Measurements from ENCODE around the gene MRRF. TPM values are rescaled to one million over a fixed set of nuclear protein-coding genes. Genes with fewer than 3 reads are reported as not detected.

MRRF gene
- total and polyA plus RNA-seq, 2 donors (not counting 3 experiments of a cell fraction or from before 2014, with no cell fraction given), result 27.2 to 36.4 TPM

DNA sequence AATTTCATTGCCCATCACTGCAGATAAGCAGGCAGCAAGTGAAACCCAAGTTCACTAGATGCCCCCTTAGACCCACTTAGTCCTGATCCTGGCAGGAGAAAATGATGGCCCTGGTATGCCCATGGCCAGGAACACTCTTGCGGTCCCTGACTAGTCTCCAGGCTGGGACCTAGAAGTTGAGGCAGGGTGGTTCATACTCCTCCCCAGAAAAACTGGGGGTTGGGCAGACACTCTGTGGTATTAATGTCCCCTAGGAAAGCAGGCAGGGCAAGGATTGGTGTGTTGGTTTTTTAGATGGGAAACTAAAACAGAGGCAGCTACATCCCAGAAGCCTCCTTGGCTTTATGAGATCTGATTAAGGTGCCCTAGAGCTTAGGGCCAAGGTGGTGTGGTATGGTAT, 49.0 kb upstream of the MRRF start:
- H3K4me1 ChIP-seq (ENCODE audit: control insufficient read depth, extremely low read depth, insufficient read depth, low read length), result peaks cover 9% of the 10 kb centered on the region
- no peak overlapping the region for H3K9ac ChIP-seq (replicated peaks; ENCODE audit: extremely low read depth, insufficient read depth, low read length)
- dilution Hi-C loops (cut with MboI; ENCODE audit: extremely low pct_ligation_motif_present, low sequenced_read_pairs) (no loop called here), intact Hi-C loops (cut with micrococcal nuclease) (no loop called here)
- H3K9me1 ChIP-seq (replicated peaks; ENCODE audit: control insufficient read depth, extremely low read depth, insufficient read depth, low read length), result no peaks in the 10 kb centered on the region
- H3K79me2 ChIP-seq (ENCODE audit: control insufficient read depth, insufficient read depth, low read length), result no peaks in the 10 kb centered on the region
- peaks cover 19 to 36% of the 10 kb centered on the region in 2 experiments for H3K27me3 ChIP-seq (ENCODE audit: control insufficient read depth in 2 of 2, insufficient read depth in 2 of 2, low read length in 2 of 2)
- CTCF ChIA-PET, result interaction anchor here (0.8 to 1.0 kb wide), 3 partner anchors 15 to 135 kb away, joined by 3 read pairs; no protein-coding TSS in a partner anchor
- TF ChIP-seq JUN (IDR thresholded peaks at IDR 0.05; ENCODE audit: borderline replicate concordance, insufficient read depth, insufficient read length, low read depth) (no peak), MYC (IDR thresholded peaks at IDR 0.05; ENCODE audit: low read depth, low read length) (no peak), FOS (IDR thresholded peaks at IDR 0.05; ENCODE audit: borderline replicate concordance, insufficient read depth, low read length) (no peak), POLR2AphosphoS5 (IDR thresholded peaks at IDR 0.05; ENCODE audit: insufficient read depth, low read depth, low read length) (no peak), EZH2 (IDR thresholded peaks at IDR 0.05; ENCODE audit: borderline replicate concordance, low read depth, low read length, severe bottlenecking) (no peak), GATA2 (IDR thresholded peaks at IDR 0.05; ENCODE audit: insufficient read depth, insufficient read length, low read depth, low read length) (no peak)
- TF ChIP-seq, protein P1, sequence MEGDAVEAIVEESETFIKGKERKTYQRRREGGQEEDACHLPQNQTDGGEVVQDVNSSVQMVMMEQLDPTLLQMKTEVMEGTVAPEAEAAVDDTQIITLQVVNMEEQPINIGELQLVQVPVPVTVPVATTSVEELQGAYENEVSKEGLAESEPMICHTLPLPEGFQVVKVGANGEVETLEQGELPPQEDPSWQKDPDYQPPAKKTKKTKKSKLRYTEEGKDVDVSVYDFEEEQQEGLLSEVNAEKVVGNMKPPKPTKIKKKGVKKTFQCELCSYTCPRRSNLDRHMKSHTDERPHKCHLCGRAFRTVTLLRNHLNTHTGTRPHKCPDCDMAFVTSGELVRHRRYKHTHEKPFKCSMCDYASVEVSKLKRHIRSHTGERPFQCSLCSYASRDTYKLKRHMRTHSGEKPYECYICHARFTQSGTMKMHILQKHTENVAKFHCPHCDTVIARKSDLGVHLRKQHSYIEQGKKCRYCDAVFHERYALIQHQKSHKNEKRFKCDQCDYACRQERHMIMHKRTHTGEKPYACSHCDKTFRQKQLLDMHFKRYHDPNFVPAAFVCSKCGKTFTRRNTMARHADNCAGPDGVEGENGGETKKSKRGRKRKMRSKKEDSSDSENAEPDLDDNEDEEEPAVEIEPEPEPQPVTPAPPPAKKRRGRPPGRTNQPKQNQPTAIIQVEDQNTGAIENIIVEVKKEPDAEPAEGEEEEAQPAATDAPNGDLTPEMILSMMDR (IDR thresholded peaks at IDR 0.05; ENCODE audit: extremely low read depth in 1 of 2, insufficient read depth in 1 of 2, low read depth in 1 of 2, low read length in 2 of 2), result no peak
- TF ChIP-seq, protein P2, sequence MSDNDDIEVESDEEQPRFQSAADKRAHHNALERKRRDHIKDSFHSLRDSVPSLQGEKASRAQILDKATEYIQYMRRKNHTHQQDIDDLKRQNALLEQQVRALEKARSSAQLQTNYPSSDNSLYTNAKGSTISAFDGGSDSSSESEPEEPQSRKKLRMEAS (IDR thresholded peaks at IDR 0.05; ENCODE audit: insufficient read depth, insufficient read length), result no peak
- DNase-seq (ENCODE audit: low read depth, low spot score), result no peak
- no peak overlapping the region for H3K4me2 ChIP-seq (ENCODE audit: insufficient read depth, low read length)
- no peaks in the 10 kb centered on the region for H3K36me3 ChIP-seq (ENCODE audit: control insufficient read depth in 2 of 2, extremely low read depth in 1 of 2, insufficient read depth in 2 of 2, low read length in 2 of 2)
- H2AFZ ChIP-seq (ENCODE audit: low read depth, low read length), result no peak overlapping the region
- no peaks in the 10 kb centered on the region for H4K20me1 ChIP-seq (replicated peaks; ENCODE audit: control insufficient read depth, extremely low read depth, insufficient read depth, low read length)
- no peaks in the 10 kb centered on the region for H3K9me3 ChIP-seq (replicated peaks; ENCODE audit: control insufficient read depth, insufficient read depth, low read length)
- no TSS peak for BruUV-seq (replicated peaks)
- POLR2A ChIA-PET, result no interaction called here
- H3K4me3 ChIP-seq (replicated peaks in 1 of 3; ENCODE audit: insufficient read depth in 1 of 3, low read depth in 1 of 3, low read length in 3 of 3), result no peak overlapping the region
- no peak overlapping the region for H3K27ac ChIP-seq (ENCODE audit: insufficient read depth, low read depth, low read length)
- FAIRE-seq, result no peak

All from endothelial cell of umbilical vein (primary cell).